Umbilical cord (tissue), 2 donors: Measurements from ENCODE around the gene HP1BP3. TPM values are rescaled to one million over a fixed set of nuclear protein-coding genes. Genes with fewer than 3 reads are reported as not detected.
A peak's percentile ranks its signal among the peaks of the same experiment; 100 is the strongest.
"Not testable (repeated sequence)": the region's sequence is repeated elsewhere in the genome, so short reads cannot be mapped to it uniquely, and the experiment has no call there.

Experiments used
- DNase-seq: peaks from one replicate; pipeline ENCODE4 v3.0.0-alpha.2; 2015; ENCODE audit warnings: low spot score
- total RNA-seq: library from RNA; depleted of rRNA; stranded (reverse); fragments of >200 nt; gene quantifications from one replicate; pipeline ENCODE4 v1.2.3, GENCODE V29; 2014; ENCODE audit warnings: low replicate concordance; ENCODE audit not compliant: insufficient read depth

The HP1BP3 gene
- total RNA-seq, 1 donor from 2014 or later: 393 TPM

GRCh38 chr1:20727746-20728316 lies 59.3 kb downstream of the HP1BP3 start:
- no peak for DNase-seq

- DNase-seq: no peak
Measured at GRCh38 chr1:20726932-20727745, 60.0 kb downstream of the HP1BP3 start.

GRCh38 chr1:20726118-20726911 lies 60.8 kb downstream of the HP1BP3 start:
- no peak for DNase-seq

- DNase-seq: no peak
Measured at GRCh38 chr1:20725189-20726117, 61.7 kb downstream of the HP1BP3 start.

GRCh38 chr1:20724364-20725188 lies 62.5 kb downstream of the HP1BP3 start:
- DNase-seq: no peak

- DNase-seq: no peak
Measured at GRCh38 chr1:20723537-20724363, 63.4 kb downstream of the HP1BP3 start.

- no peak for DNase-seq
Measured at GRCh38 chr1:20723159-20723536, 64.0 kb downstream of the HP1BP3 start.

- no peak for DNase-seq
Measured at GRCh38 chr1:20721117-20722061, 65.7 kb downstream of the HP1BP3 start.

- DNase-seq: no peak
Measured at GRCh38 chr1:20720631-20721091, 66.4 kb downstream of the HP1BP3 start.

GRCh38 chr1:20719871-20720620 lies 67.1 kb downstream of the HP1BP3 start:
- DNase-seq: no peak

- DNase-seq: no peak
Measured at GRCh38 chr1:20719261-20719660, 67.8 kb downstream of the HP1BP3 start.

- not testable (repeated sequence) for DNase-seq
Measured at GRCh38 chr1:20718343-20718882, 68.7 kb downstream of the HP1BP3 start.

GRCh38 chr1:20717452-20718342 lies 69.4 kb downstream of the HP1BP3 start, which contains the start of gene KIF17:
KIF17 (minus strand) TSS chr1:20718007; CDS start chr1:20717706, 301 bp downstream.
- DNase-seq: peak; percentile 76

GRCh38 chr1:20716232-20716631 lies 70.9 kb downstream of the HP1BP3 start:
- no peak for DNase-seq

- no peak for DNase-seq
Measured at GRCh38 chr1:20715406-20715805, 71.7 kb downstream of the HP1BP3 start.

GRCh38 chr1:20713440-20713839 lies 73.7 kb downstream of the HP1BP3 start:
- DNase-seq: no peak
